PC-9 (cell line): ENCODE data around the gene GSTO2. TPM values are rescaled to one million over a fixed set of nuclear protein-coding genes. Genes with fewer than 3 reads are reported as not detected.
A peak's percentile ranks its signal among the peaks of the same experiment; 100 is the strongest.

Experiments used
- BruUV-seq: library from RNA; stranded (reverse); fragments of 400-500 nt; replicated peaks from 2 replicates; lab custom pipeline; 2021; lab: Mats Ljungman, UMichigan
- CTCF ChIA-PET: fragments of 300-600 bp; sonication (Branson Sonifier 250); formaldehyde crosslinking; loops from one replicate; lab custom pipeline; 2022; ENCODE audit warnings: antibody characterized with exemption; lab: Charles Lee
- POLR2A ChIA-PET: fragments of 300-600 bp; sonication (Branson Sonifier 250); formaldehyde crosslinking; loops from one replicate; lab custom pipeline; 2022; ENCODE audit warnings: antibody characterized with exemption; ENCODE audit not compliant: unreplicated experiment; lab: Charles Lee
- DNase-seq, 2 experiments: peaks; one replicate each; pipeline versions ENCODE4 v3.0.0 to v3.0.0-alpha.2; 2015 to 2022; ENCODE audit warnings: mixed read lengths in 1 of 2
- H2AFZ ChIP-seq: fragments of 200-600 bp; sonication (generic); 2 replicates; pipeline ENCODE4 v1.8.1; 2017; ENCODE audit warnings: antibody characterized with exemption
- H3F3A ChIP-seq: fragments of 200-600 bp; sonication (generic); 2 replicates; pipeline ENCODE4 v1.8.1; 2017; ENCODE audit warnings: antibody characterized with exemption, mild to moderate bottlenecking, low read depth; ENCODE audit not compliant: insufficient read depth
- H3K27ac ChIP-seq: fragments of 200-600 bp; sonication (generic); 2 replicates; pipeline ENCODE4 v1.6.1; 2016; ENCODE audit warnings: mixed run types
- H3K27me3 ChIP-seq: fragments of 200-600 bp; sonication (generic); 2 replicates; pipeline ENCODE4 v1.6.1; 2016; ENCODE audit warnings: low read depth, mixed run types; ENCODE audit not compliant: insufficient read depth
- H3K36me3 ChIP-seq: fragments of 200-600 bp; sonication (generic); 2 replicates; pipeline ENCODE4 v1.6.1; 2016; ENCODE audit warnings: low read depth, mixed run types
- H3K4me1 ChIP-seq: fragments of 200-600 bp; sonication (generic); replicated peaks from 2 replicates; pipeline ENCODE4 v1.6.1; 2016; ENCODE audit warnings: mixed run types; ENCODE audit not compliant: insufficient read depth
- H3K4me2 ChIP-seq: fragments of 200-600 bp; sonication (generic); 2 replicates; pipeline ENCODE4 v1.6.1; 2017; ENCODE audit warnings: mixed run types
- H3K4me3 ChIP-seq: fragments of 200-600 bp; sonication (generic); 2 replicates; pipeline ENCODE4 v1.6.1; 2016; ENCODE audit warnings: mixed run types
- H3K79me2 ChIP-seq: fragments of 200-600 bp; sonication (generic); 2 replicates; pipeline ENCODE4 v1.6.1; 2017; ENCODE audit warnings: low read depth, mixed run types
- H3K9me2 ChIP-seq: fragments of 200-600 bp; sonication (generic); 2 replicates; pipeline ENCODE4 v1.8.1; 2017; ENCODE audit warnings: mild to moderate bottlenecking; ENCODE audit not compliant: insufficient read depth
- H3K9me3 ChIP-seq: fragments of 200-600 bp; sonication (generic); 2 replicates; pipeline ENCODE4 v1.8.1; 2016; ENCODE audit warnings: low read depth; ENCODE audit not compliant: insufficient read depth
- H4K20me1 ChIP-seq: fragments of 200-600 bp; sonication (generic); 2 replicates; pipeline ENCODE4 v1.8.1; 2017; ENCODE audit not compliant: insufficient read depth
- CTCF ChIP-seq: fragments of 200-600 bp; sonication (generic); conservative IDR thresholded peaks from 2 replicates; pipeline ENCODE4 v1.6.1; 2017; ENCODE audit warnings: mixed run types, antibody characterized with exemption, mild to moderate bottlenecking, moderate library complexity
- EZH2 ChIP-seq: fragments of 200-600 bp; sonication (generic); IDR thresholded peaks from 2 replicates; pipeline ENCODE4 v1.8.0; 2017; ENCODE audit warnings: antibody characterized with exemption, low read depth
- intact Hi-C: fragments of 100-400 bp; cut with micrococcal nuclease; formaldehyde crosslinking; loops from one replicate; pipeline ENCODE4 v1.10.0; 2022; ENCODE audit not compliant: unreplicated experiment
- total RNA-seq: library from RNA; stranded (reverse); gene quantifications from 2 replicates; pipeline ENCODE4 v1.2.3, GENCODE V29; 2021

GSTO2 gene
- total RNA-seq, 1 experiment from 2014 or later, result 3.3 TPM

- Histone ChIP-seq H3K9me3 (no peaks in the 10 kb centered on the region), H2AFZ (no peak overlapping the region), H3K36me3 (peaks cover under 1% of the 10 kb centered on the region; the same call in 1 of the 2 replicates), H3K79me2 (peaks cover 26% of the 10 kb centered on the region), H3K27me3 (no peaks in the 10 kb centered on the region), H4K20me1 (no peaks in the 10 kb centered on the region), H3K27ac (no peak overlapping the region), H3K4me2 (no peak overlapping the region), H3K9me2 (no peaks in the 10 kb centered on the region), H3K4me3 (no peak overlapping the region), H3K4me1 (peaks cover 24% of the 10 kb centered on the region), H3F3A (peaks cover 13% of the 10 kb centered on the region)
- no peak for DNase-seq
- CTCF ChIA-PET, result no interaction called here
- no TSS peak for BruUV-seq
- POLR2A ChIA-PET, result no interaction called here
- intact Hi-C loops, result no loop called here
- TF ChIP-seq EZH2, result no peak
- TF ChIP-seq CTCF, result no peak
These were observed 16.6 kb upstream of the GSTO2 start for GRCh38 chr10:104252368-104252767.

- Histone ChIP-seq H3K4me1 (peaks cover 30% of the 10 kb centered on the region), H2AFZ (no peak overlapping the region), H3K36me3 (peaks cover 8% of the 10 kb centered on the region; the same call in 1 of the 2 replicates), H3K9me2 (no peaks in the 10 kb centered on the region), H4K20me1 (no peaks in the 10 kb centered on the region), H3K9me3 (no peaks in the 10 kb centered on the region), H3K4me2 (no peak overlapping the region), H3K27me3 (no peaks in the 10 kb centered on the region), H3K4me3 (no peak overlapping the region), H3K79me2 (peaks cover 33% of the 10 kb centered on the region), H3F3A (peaks cover 13% of the 10 kb centered on the region), H3K27ac (no peak overlapping the region)
- BruUV-seq, result no TSS peak
- TF ChIP-seq CTCF, result no peak
- no peak for TF ChIP-seq EZH2
- DNase-seq, result no peak
- CTCF ChIA-PET, result no interaction called here
- POLR2A ChIA-PET, result no interaction called here
- intact Hi-C loops, result no loop called here
These were observed 15.9 kb upstream of the GSTO2 start for GRCh38 chr10:104253106-104253505.

- Histone ChIP-seq H3K4me2 (peak overlapping the region; percentile 76), H3K36me3 (peaks cover 13% of the 10 kb centered on the region; the same call in 1 of the 2 replicates), H3K4me3 (peak overlapping the region; percentile 83; the same call in 1 of the 2 replicates), H2AFZ (peak overlapping the region; percentile 86; the same call in 1 of the 2 replicates), H3K27me3 (no peaks in the 10 kb centered on the region), H3K4me1 (peaks cover 30% of the 10 kb centered on the region), H3K27ac (no peak overlapping the region), H3K79me2 (peaks cover 39% of the 10 kb centered on the region), H3K9me2 (no peaks in the 10 kb centered on the region), H3K9me3 (no peaks in the 10 kb centered on the region), H3F3A (peaks cover 14% of the 10 kb centered on the region), H4K20me1 (no peaks in the 10 kb centered on the region)
- POLR2A ChIA-PET, result no interaction called here
- no peak for TF ChIP-seq CTCF
- TF ChIP-seq EZH2, result no peak
- no peak for DNase-seq
- BruUV-seq, result no TSS peak
- intact Hi-C loops, result loop anchor here (2.0 kb wide), 1 partner anchor 21 kb away; the partner anchor contains the start of gene CFAP43
- CTCF ChIA-PET, result interaction anchor here (0.6 kb wide), 1 partner anchor 121 kb away, joined by 4 read pairs; no protein-coding TSS in a partner anchor
These were observed 15.2 kb upstream of the GSTO2 start for GRCh38 chr10:104253606-104254410.
